Rectal smooth muscle tissue (tissue), 1 donor: Measurements from ENCODE around the gene MAMDC2.
"Not testable (repeated sequence)": the region's sequence is repeated elsewhere in the genome, so short reads cannot be mapped to it uniquely, and the experiment has no call there.

Experiments used
- H3K27ac ChIP-seq: one replicate; pipeline ENCODE4 v1.7.0; 2013; ENCODE audit warnings: low read depth, low read length, inconsistent platforms
- H3K27me3 ChIP-seq: one replicate; pipeline ENCODE4 v1.7.0; 2013; ENCODE audit warnings: low read length; ENCODE audit not compliant: control insufficient read depth, insufficient read depth
- H3K36me3 ChIP-seq: one replicate; pipeline ENCODE4 v1.7.0; 2013; ENCODE audit warnings: low read length; ENCODE audit not compliant: control insufficient read depth, insufficient read depth
- H3K4me1 ChIP-seq: one replicate; pipeline ENCODE4 v1.7.0; 2013; ENCODE audit warnings: low read length; ENCODE audit not compliant: control insufficient read depth, insufficient read depth
- H3K4me3 ChIP-seq: one replicate; pipeline ENCODE4 v1.7.0; 2013; ENCODE audit warnings: low read length
- H3K9ac ChIP-seq: one replicate; pipeline ENCODE4 v1.7.0; 2013; ENCODE audit warnings: low read length

MAMDC2 gene

GRCh38 chr9:70160686-70161600 is 117.3 kb downstream of the MAMDC2 start:
- Histone ChIP-seq H3K36me3 (peaks cover 2% of the 10 kb centered on the region), H3K27ac (peak overlapping the region; percentile 57), H3K4me3 (no peak overlapping the region), H3K4me1 (peaks cover 21% of the 10 kb centered on the region), H3K27me3 (no peaks in the 10 kb centered on the region), H3K9ac (no peak overlapping the region)

- H3K27me3 ChIP-seq, result no peaks in the 10 kb centered on the region
- no peak overlapping the region for H3K27ac ChIP-seq
- no peaks in the 10 kb centered on the region for H3K36me3 ChIP-seq
- H3K4me1 ChIP-seq, result peaks cover 15% of the 10 kb centered on the region
- H3K4me3 ChIP-seq, result no peak overlapping the region
- no peak overlapping the region for H3K9ac ChIP-seq
Measured at GRCh38 chr9:70165006-70165602, 121.5 kb downstream of the MAMDC2 start.

- Histone ChIP-seq H3K27ac (no peak overlapping the region), H3K27me3 (no peaks in the 10 kb centered on the region), H3K9ac (no peak overlapping the region), H3K4me3 (no peak overlapping the region), H3K36me3 (peaks cover 7% of the 10 kb centered on the region), H3K4me1 (no peaks in the 10 kb centered on the region)
Measured at GRCh38 chr9:70168521-70168920, 124.9 kb downstream of the MAMDC2 start.

- H3K27ac ChIP-seq, result no peak overlapping the region
- H3K36me3 ChIP-seq, result peaks cover 9% of the 10 kb centered on the region
- no peaks in the 10 kb centered on the region for H3K4me1 ChIP-seq
- no peaks in the 10 kb centered on the region for H3K27me3 ChIP-seq
- H3K9ac ChIP-seq, result no peak overlapping the region
- H3K4me3 ChIP-seq, result no peak overlapping the region
Measured at GRCh38 chr9:70169222-70169621, 125.6 kb downstream of the MAMDC2 start.

GRCh38 chr9:70170151-70170790 is 126.6 kb downstream of the MAMDC2 start:
- Histone ChIP-seq H3K27ac (no peak overlapping the region), H3K4me3 (no peak overlapping the region), H3K4me1 (no peaks in the 10 kb centered on the region), H3K27me3 (no peaks in the 10 kb centered on the region), H3K36me3 (peaks cover 9% of the 10 kb centered on the region), H3K9ac (no peak overlapping the region)

GRCh38 chr9:70172532-70172931 is 128.9 kb downstream of the MAMDC2 start:
- H3K36me3 ChIP-seq, result peaks cover 12% of the 10 kb centered on the region

GRCh38 chr9:70177121-70177520 is 133.5 kb downstream of the MAMDC2 start:
- H3K4me1 ChIP-seq, result no peaks in the 10 kb centered on the region
- H3K9ac ChIP-seq, result no peak overlapping the region
- H3K27ac ChIP-seq, result peak overlapping the region; percentile 6

More at GRCh38 chr9:70172532-70172931, 128.9 kb downstream of the MAMDC2 start:
- Histone ChIP-seq H3K27ac (no peak overlapping the region), H3K4me1 (no peaks in the 10 kb centered on the region), H3K4me3 (no peak overlapping the region), H3K9ac (no peak overlapping the region), H3K27me3 (no peaks in the 10 kb centered on the region)

GRCh38 chr9:70192707-70193106 is 149.1 kb downstream of the MAMDC2 start:
- Histone ChIP-seq H3K36me3 (peaks cover 5% of the 10 kb centered on the region), H3K4me3 (no peak overlapping the region), H3K27me3 (no peaks in the 10 kb centered on the region), H3K4me1 (no peaks in the 10 kb centered on the region), H3K27ac (no peak overlapping the region), H3K9ac (no peak overlapping the region)

More at GRCh38 chr9:70177121-70177520, 133.5 kb downstream of the MAMDC2 start:
- Histone ChIP-seq H3K36me3 (peaks cover 9% of the 10 kb centered on the region), H3K27me3 (no peaks in the 10 kb centered on the region), H3K4me3 (no peak overlapping the region)

GRCh38 chr9:70195456-70195855 is 151.8 kb downstream of the MAMDC2 start:
- H3K36me3 ChIP-seq, result peaks cover 5% of the 10 kb centered on the region
- no peak overlapping the region for H3K4me3 ChIP-seq
- H3K9ac ChIP-seq, result no peak overlapping the region
- no peak overlapping the region for H3K27ac ChIP-seq
- H3K27me3 ChIP-seq, result no peaks in the 10 kb centered on the region
- no peaks in the 10 kb centered on the region for H3K4me1 ChIP-seq

GRCh38 chr9:70197216-70198044 is 153.8 kb downstream of the MAMDC2 start:
- Histone ChIP-seq H3K9ac (no peak overlapping the region), H3K27me3 (no peaks in the 10 kb centered on the region), H3K27ac (no peak overlapping the region), H3K36me3 (peaks cover 5% of the 10 kb centered on the region), H3K4me1 (no peaks in the 10 kb centered on the region), H3K4me3 (no peak overlapping the region)

GRCh38 chr9:70204743-70205142 is 161.1 kb downstream of the MAMDC2 start:
- H3K36me3 ChIP-seq, H3K9ac ChIP-seq, H3K27me3 ChIP-seq, H3K27ac ChIP-seq, H3K4me1 ChIP-seq, H3K4me3 ChIP-seq: not testable (repeated sequence)
